Breast epithelium (tissue), 4 donors: ENCODE measurements around the gene MYO5A. TPM values are rescaled to one million over a fixed set of nuclear protein-coding genes. Genes with fewer than 3 reads are reported as not detected.

Experiments used
- DNase-seq, 2 donors: peaks; one replicate each; pipeline ENCODE4 v3.0.0-alpha.2; 2019; ENCODE audit warnings: low spot score in 2 of 2
- H3K27ac ChIP-seq, 2 donors: fragments of 200-600 bp; sonication (generic) in 1 of 2; one replicate each; pipeline ENCODE4 v1.5.1; 2016 to 2019; ENCODE audit warnings: mild to moderate bottlenecking in 1 of 2
- H3K27me3 ChIP-seq, 2 donors: fragments of 200-600 bp; sonication (generic) in 1 of 2; one replicate each; pipeline versions ENCODE4 v1.5.1 to v1.6.0; 2017 to 2019; ENCODE audit warnings: control low read depth in 1 of 2, mild to moderate bottlenecking in 1 of 2
- H3K36me3 ChIP-seq: fragments of 200-600 bp; one replicate; pipeline ENCODE4 v1.5.1; 2019
- H3K4me1 ChIP-seq, 2 donors: fragments of 200-600 bp; sonication (generic); one replicate each; pipeline ENCODE4 v1.5.1; 2016 to 2019; ENCODE audit warnings: control low read depth in 1 of 2
- H3K4me3 ChIP-seq, 3 donors: fragments of 200-600 bp; sonication (generic); 1 replicate in 2 of 3; 2 replicates in 1 of 3; pipeline ENCODE4 v1.5.1; 2016 to 2019; ENCODE audit warnings: mild to moderate bottlenecking in 3 of 3, moderate library complexity in 2 of 3
- H3K9me3 ChIP-seq, 2 donors: fragments of 200-600 bp; sonication (generic) in 1 of 2; one replicate each; pipeline ENCODE4 v1.5.1; 2016 to 2019; ENCODE audit warnings: control low read depth in 1 of 2
- POLR2A ChIP-seq: fragments of 450-650 bp; IDR thresholded peaks from one replicate; pipeline ENCODE4 v1.6.1; 2016; ENCODE audit warnings: antibody characterized with exemption, mild to moderate bottlenecking, moderate library complexity
- POLR2AphosphoS5 ChIP-seq, 3 donors: sonication (generic); formaldehyde crosslinking; IDR thresholded peaks; one replicate each; pipeline ENCODE4 v1.6.1; 2017; ENCODE audit warnings: antibody characterized with exemption in 3 of 3
- intact Hi-C: fragments of 100-400 bp; cut with DNase I; formaldehyde crosslinking; loops from one replicate; pipeline ENCODE4 v1.15.1; 2023; ENCODE audit warnings: low total_unique reads
- total RNA-seq, 3 donors: library from RNA; depleted of rRNA; stranded (reverse); fragments of >200 nt; gene quantifications; one replicate each; pipeline ENCODE4 v1.1.0, GENCODE V29; 2016
- TF ChIP-seq, protein P1 (sequence below), 3 donors: fragments of 450-650 bp; IDR thresholded peaks; one replicate each; pipeline ENCODE4 v1.5.1; 2016 to 2017; ENCODE audit warnings: antibody characterized with exemption in 3 of 3, mild to moderate bottlenecking in 3 of 3, moderate library complexity in 3 of 3

Gene MYO5A
- total RNA-seq, 3 donors from 2014 or later = 34.1 to 77.4 (median 34.4) TPM

- Histone ChIP-seq H3K27me3 (no peaks in the 10 kb centered on the region), H3K36me3 (no peaks in the 10 kb centered on the region), H3K9me3 (no peaks in the 10 kb centered on the region), H3K4me1 (no peaks in the 10 kb centered on the region), H3K4me3 (no peak overlapping the region), H3K27ac (no peak overlapping the region)
- intact Hi-C loops = no loop called here
- DNase-seq = no peak
- TF ChIP-seq POLR2A (no peak), POLR2AphosphoS5 (IDR thresholded peaks at IDR 0.05) (no peak)
- TF ChIP-seq, protein P1, sequence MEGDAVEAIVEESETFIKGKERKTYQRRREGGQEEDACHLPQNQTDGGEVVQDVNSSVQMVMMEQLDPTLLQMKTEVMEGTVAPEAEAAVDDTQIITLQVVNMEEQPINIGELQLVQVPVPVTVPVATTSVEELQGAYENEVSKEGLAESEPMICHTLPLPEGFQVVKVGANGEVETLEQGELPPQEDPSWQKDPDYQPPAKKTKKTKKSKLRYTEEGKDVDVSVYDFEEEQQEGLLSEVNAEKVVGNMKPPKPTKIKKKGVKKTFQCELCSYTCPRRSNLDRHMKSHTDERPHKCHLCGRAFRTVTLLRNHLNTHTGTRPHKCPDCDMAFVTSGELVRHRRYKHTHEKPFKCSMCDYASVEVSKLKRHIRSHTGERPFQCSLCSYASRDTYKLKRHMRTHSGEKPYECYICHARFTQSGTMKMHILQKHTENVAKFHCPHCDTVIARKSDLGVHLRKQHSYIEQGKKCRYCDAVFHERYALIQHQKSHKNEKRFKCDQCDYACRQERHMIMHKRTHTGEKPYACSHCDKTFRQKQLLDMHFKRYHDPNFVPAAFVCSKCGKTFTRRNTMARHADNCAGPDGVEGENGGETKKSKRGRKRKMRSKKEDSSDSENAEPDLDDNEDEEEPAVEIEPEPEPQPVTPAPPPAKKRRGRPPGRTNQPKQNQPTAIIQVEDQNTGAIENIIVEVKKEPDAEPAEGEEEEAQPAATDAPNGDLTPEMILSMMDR (IDR thresholded peaks at IDR 0.05) = no peak
Observed at GRCh38 chr15:52511084-52511483, 17.6 kb downstream of the MYO5A start.

DNA sequence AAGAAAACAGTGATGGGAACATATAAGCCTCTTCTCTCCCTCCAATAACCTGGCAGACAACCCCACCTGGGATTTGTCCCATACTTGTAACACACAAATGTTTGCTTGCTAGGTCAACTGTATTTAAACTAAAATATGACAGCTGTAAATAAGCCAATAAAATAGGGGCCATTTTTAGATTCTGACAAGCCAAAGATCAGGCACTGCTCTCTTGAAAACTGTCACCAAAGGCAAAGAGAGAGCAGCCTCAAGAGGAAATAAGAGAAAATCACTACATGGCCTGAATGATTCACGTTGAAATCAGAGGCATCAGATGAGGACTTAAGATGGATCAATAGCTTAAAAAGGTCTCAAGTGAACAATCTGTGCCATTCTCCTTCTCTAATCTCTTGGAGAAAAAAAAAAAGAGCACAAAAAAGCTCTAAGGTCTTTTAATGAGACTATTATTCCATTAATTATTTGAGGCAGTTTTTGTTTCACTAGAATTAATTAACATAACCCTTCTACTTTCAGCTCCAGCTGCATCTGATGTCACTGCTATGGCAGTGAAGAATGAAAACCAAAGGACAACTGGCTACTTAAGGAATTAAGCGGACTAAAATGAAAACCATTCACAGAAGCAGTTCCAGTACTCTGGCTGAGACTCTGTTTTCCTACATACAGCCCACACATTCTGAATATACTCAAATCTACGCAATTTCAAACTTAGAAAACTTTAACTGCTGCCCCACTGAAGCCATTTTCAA is 19.0 kb downstream of the MYO5A start:
- Histone ChIP-seq H3K4me1 (no peaks in the 10 kb centered on the region), H3K9me3 (no peaks in the 10 kb centered on the region), H3K27me3 (no peaks in the 10 kb centered on the region), H3K36me3 (no peaks in the 10 kb centered on the region), H3K27ac (no peak overlapping the region), H3K4me3 (no peak overlapping the region)
- TF ChIP-seq, protein P1 (IDR thresholded peaks at IDR 0.05) = no peak
- TF ChIP-seq POLR2AphosphoS5 (IDR thresholded peaks at IDR 0.05) (no peak), POLR2A (no peak)
- no peak for DNase-seq
- intact Hi-C loops = no loop called here

DNA sequence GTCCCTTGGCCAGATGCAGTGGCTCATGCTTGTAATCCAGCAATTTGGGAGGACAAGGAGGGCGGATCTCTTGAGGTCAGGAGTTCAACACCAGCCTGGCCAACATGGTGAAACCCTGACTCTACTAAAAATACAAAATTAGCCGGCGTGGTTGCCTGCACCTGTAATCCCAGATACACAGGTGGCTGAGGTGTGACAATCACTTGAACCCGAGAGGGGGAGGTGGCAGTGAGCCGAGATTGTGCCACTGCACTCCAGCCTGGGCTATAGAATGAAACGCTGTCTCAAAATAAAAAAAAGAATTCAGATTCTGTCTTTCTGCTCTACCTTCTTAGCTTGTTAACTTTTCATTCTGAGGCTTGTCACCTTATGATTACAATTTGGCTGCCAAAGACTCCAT is 22.1 kb downstream of the MYO5A start:
- Histone ChIP-seq H3K36me3 (no peaks in the 10 kb centered on the region), H3K27me3 (no peaks in the 10 kb centered on the region), H3K27ac (no peak overlapping the region), H3K4me3 (no peak overlapping the region), H3K9me3 (no peaks in the 10 kb centered on the region), H3K4me1 (no peaks in the 10 kb centered on the region)
- DNase-seq = no peak
- TF ChIP-seq, protein P1 (IDR thresholded peaks at IDR 0.05) = no peak
- TF ChIP-seq POLR2AphosphoS5 (IDR thresholded peaks at IDR 0.05) (no peak), POLR2A (no peak)
- intact Hi-C loops = no loop called here

DNA sequence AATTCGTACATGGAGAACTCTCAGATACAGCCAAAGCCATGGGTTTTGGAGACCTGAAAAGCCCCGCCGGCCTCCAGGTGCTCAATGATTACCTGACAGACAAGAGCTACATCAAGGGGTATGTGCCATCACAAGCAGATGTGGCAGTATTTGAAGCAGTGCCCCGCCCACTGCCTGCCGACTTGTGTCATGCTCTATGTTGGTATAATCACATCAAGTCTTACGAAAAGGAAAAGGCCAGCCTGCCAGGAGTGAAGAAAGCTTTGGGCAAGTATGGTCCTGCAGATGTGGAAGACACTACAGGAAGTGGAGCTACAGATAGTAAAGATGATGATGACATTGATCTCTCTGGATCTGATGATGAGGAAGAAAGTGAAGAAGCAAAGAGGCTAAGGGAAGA is 23.5 kb downstream of the MYO5A start:
- Histone ChIP-seq H3K36me3 (no peaks in the 10 kb centered on the region), H3K4me3 (no peak overlapping the region), H3K27ac (no peak overlapping the region), H3K4me1 (no peaks in the 10 kb centered on the region), H3K9me3 (no peaks in the 10 kb centered on the region), H3K27me3 (no peaks in the 10 kb centered on the region)
- TF ChIP-seq POLR2A (no peak), POLR2AphosphoS5 (IDR thresholded peaks at IDR 0.05) (no peak)
- TF ChIP-seq, protein P1 (IDR thresholded peaks at IDR 0.05) = no peak
- intact Hi-C loops = no loop called here
- no peak for DNase-seq

- Histone ChIP-seq H3K27me3 (no peaks in the 10 kb centered on the region), H3K9me3 (no peaks in the 10 kb centered on the region), H3K36me3 (no peaks in the 10 kb centered on the region), H3K4me3 (no peak overlapping the region), H3K27ac (no peak overlapping the region), H3K4me1 (no peaks in the 10 kb centered on the region)
- intact Hi-C loops = no loop called here
- DNase-seq = no peak
- TF ChIP-seq POLR2AphosphoS5 (IDR thresholded peaks at IDR 0.05) (no peak), POLR2A (no peak)
- TF ChIP-seq, protein P1 (IDR thresholded peaks at IDR 0.05) = no peak
Observed at GRCh38 chr15:52503788-52504496, 24.7 kb downstream of the MYO5A start.
